ENCODE measurements around the gene COG5. TPM values are rescaled to one million over a fixed set of nuclear protein-coding genes. Genes with fewer than 3 reads are reported as not detected.

Gene COG5
- polyA plus RNA-seq, 1 of the 3 experiments (the other 2 are of a cell fraction): 21.2 TPM

GRCh38 chr7:107208563-107208962, 355.2 kb downstream of the COG5 start:
- H3K27ac ChIP-seq (ENCODE audit: low read depth in 2 of 2, low read length in 1 of 2): peak overlapping the region; percentile 6 to 44; a peak in 3 of 4 replicates
- H3K27me3 ChIP-seq (ENCODE audit: insufficient read depth): no peaks in the 10 kb centered on the region
- CTCF ChIA-PET: interaction anchor here (1.7 to 2.6 kb wide), 2 partner anchors 14 to 534 kb away, joined by 5 to 10 read pairs; no protein-coding TSS in a partner anchor
- WGBS (ENCODE audit: low lambda C conversion rate): 77% methylated on average over 5 of the region's 5 CpGs
- peaks cover 0 to 14% of the 10 kb centered on the region in 2 experiments; a peak in 2 of 4 replicates for H3K4me1 ChIP-seq (ENCODE audit: control insufficient read depth in 1 of 2, insufficient read depth in 2 of 2, low read depth in 1 of 2, low read length in 1 of 2)
- DNase-seq: no peak
- no peak overlapping the region for H3K4me2 ChIP-seq
- peaks cover 23 to 59% of the 10 kb centered on the region in 2 experiments for H3K36me3 ChIP-seq (replicated peaks in 1 of 2; ENCODE audit: control insufficient read depth in 1 of 2, insufficient read depth in 2 of 2, low read length in 1 of 2)
- no peak overlapping the region for H3K9ac ChIP-seq
- no peaks in the 10 kb centered on the region for H3F3A ChIP-seq (replicated peaks; ENCODE audit: insufficient read depth)
- H4K20me1 ChIP-seq (ENCODE audit: insufficient read depth): no peaks in the 10 kb centered on the region
- H3K4me3 ChIP-seq (ENCODE audit: low read depth in 2 of 2, low read length in 1 of 2): no peak overlapping the region
- H3K79me2 ChIP-seq (ENCODE audit: insufficient read depth): no peaks in the 10 kb centered on the region
- H3K9me3 ChIP-seq: no peaks in the 10 kb centered on the region
- POLR2A ChIA-PET: interaction anchor here (0.5 kb wide), 1 partner anchor 67 kb away, joined by 3 read pairs; no protein-coding TSS in a partner anchor
- TF ChIP-seq EP300 (IDR thresholded peaks at IDR 0.05; ENCODE audit: borderline replicate concordance in 1 of 2, low read depth in 1 of 2, low read length in 1 of 2) (no peak), GATA2 (CRISPR knock-in tag; IDR thresholded peaks at IDR 0.05) (peak; percentile 20; the same call in 1 of the 2 replicates), USF2 (IDR thresholded peaks at IDR 0.05; ENCODE audit: borderline replicate concordance, low read depth, low read length) (no peak)
- no peaks in the 10 kb centered on the region for H3K9me2 ChIP-seq
- H2AFZ ChIP-seq (ENCODE audit: low read depth): no peak overlapping the region

- POLR2A ChIA-PET: no interaction called here
These were observed 355.6 kb downstream of the COG5 start for GRCh38 chr7:107208024-107208521.

GRCh38 chr7:107207459-107207858, 356.3 kb downstream of the COG5 start:
- no peak overlapping the region for H3K4me3 ChIP-seq (ENCODE audit: low read depth in 2 of 2, low read length in 1 of 2)
- H2AFZ ChIP-seq (ENCODE audit: low read depth): no peak overlapping the region
- 77% methylated on average over 5 of the region's 5 CpGs for WGBS (ENCODE audit: low lambda C conversion rate)
- H3K4me2 ChIP-seq: no peak overlapping the region
- ChIA-PET POLR2A (no interaction called here), CTCF (interaction anchor here (0.8 to 2.6 kb wide), 10 partner anchors 8 to 1031 kb away, joined by 3 to 10 read pairs (median 4); no protein-coding TSS in a partner anchor)
- H3K9ac ChIP-seq: no peak overlapping the region
- no peak for TF ChIP-seq JUND (IDR thresholded peaks at IDR 0.05)
- no peak for TF ChIP-seq ZBTB33 (IDR thresholded peaks at IDR 0.05; ENCODE audit: borderline replicate concordance, low read depth)
- TF ChIP-seq GATA2 (CRISPR knock-in tag; IDR thresholded peaks at IDR 0.05): peak; percentile 40
- TF ChIP-seq SIN3A (IDR thresholded peaks at IDR 0.05; ENCODE audit: borderline replicate concordance, low read depth, low read length): no peak
- no peaks in the 10 kb centered on the region for H3K9me3 ChIP-seq
- peaks cover 34 to 70% of the 10 kb centered on the region in 2 experiments for H3K36me3 ChIP-seq (replicated peaks in 1 of 2; ENCODE audit: control insufficient read depth in 1 of 2, insufficient read depth in 2 of 2, low read length in 1 of 2)
- H3K27ac ChIP-seq (ENCODE audit: low read depth in 2 of 2, low read length in 1 of 2): peak overlapping the region; percentile 6 to 50; a peak in 3 of 4 replicates
- peaks cover 0 to 14% of the 10 kb centered on the region in 2 experiments; a peak in 2 of 4 replicates for H3K4me1 ChIP-seq (ENCODE audit: control insufficient read depth in 1 of 2, insufficient read depth in 2 of 2, low read depth in 1 of 2, low read length in 1 of 2)
- H3K79me2 ChIP-seq (ENCODE audit: insufficient read depth): no peaks in the 10 kb centered on the region
- H3K9me2 ChIP-seq: no peaks in the 10 kb centered on the region
- no peaks in the 10 kb centered on the region for H3F3A ChIP-seq (replicated peaks; ENCODE audit: insufficient read depth)
- H3K27me3 ChIP-seq (ENCODE audit: insufficient read depth): no peaks in the 10 kb centered on the region
- H4K20me1 ChIP-seq (ENCODE audit: insufficient read depth): no peaks in the 10 kb centered on the region
- peak; percentile 29 for DNase-seq

More at GRCh38 chr7:107208024-107208521, 355.6 kb downstream of the COG5 start:
- no peak for TF ChIP-seq SMC3 (IDR thresholded peaks at IDR 0.05; ENCODE audit: low read depth, low read length)
- H3K4me3 ChIP-seq (ENCODE audit: low read depth in 2 of 2, low read length in 1 of 2): no peak overlapping the region
- no peak overlapping the region for H2AFZ ChIP-seq (ENCODE audit: low read depth)
- H3K4me2 ChIP-seq: no peak overlapping the region
- 84% methylated on average over 3 of the region's 3 CpGs for WGBS (ENCODE audit: low lambda C conversion rate)
- no peaks in the 10 kb centered on the region for H3K9me2 ChIP-seq
- H3K27me3 ChIP-seq (ENCODE audit: insufficient read depth): no peaks in the 10 kb centered on the region
- H4K20me1 ChIP-seq (ENCODE audit: insufficient read depth): no peaks in the 10 kb centered on the region
- H3K4me1 ChIP-seq (ENCODE audit: control insufficient read depth in 1 of 2, insufficient read depth in 2 of 2, low read depth in 1 of 2, low read length in 1 of 2): peaks cover 0 to 14% of the 10 kb centered on the region in 2 experiments; a peak in 2 of 4 replicates
- CTCF ChIA-PET: interaction anchor here (0.8 to 2.6 kb wide), 7 partner anchors 9 to 1031 kb away, joined by 3 to 10 read pairs (median 4); no protein-coding TSS in a partner anchor
- H3K9ac ChIP-seq: no peak overlapping the region
- DNase-seq: no peak
- no peaks in the 10 kb centered on the region for H3K9me3 ChIP-seq
- H3K36me3 ChIP-seq (replicated peaks in 1 of 2; ENCODE audit: control insufficient read depth in 1 of 2, insufficient read depth in 2 of 2, low read length in 1 of 2): peaks cover 28 to 64% of the 10 kb centered on the region in 2 experiments
- H3K79me2 ChIP-seq (ENCODE audit: insufficient read depth): no peaks in the 10 kb centered on the region
- H3K27ac ChIP-seq (ENCODE audit: low read depth in 2 of 2, low read length in 1 of 2): peak overlapping the region; percentile 6 to 44; a peak in 3 of 4 replicates
- no peaks in the 10 kb centered on the region for H3F3A ChIP-seq (replicated peaks; ENCODE audit: insufficient read depth)

Measured in SK-N-SH (cell line).